ENCODE measurements around the gene MEAK7. TPM values are rescaled to one million over a fixed set of nuclear protein-coding genes. Genes with fewer than 3 reads are reported as not detected.

MEAK7 gene
- total RNA-seq, 1 donor from 2014 or later = 30.3 TPM

DNA sequence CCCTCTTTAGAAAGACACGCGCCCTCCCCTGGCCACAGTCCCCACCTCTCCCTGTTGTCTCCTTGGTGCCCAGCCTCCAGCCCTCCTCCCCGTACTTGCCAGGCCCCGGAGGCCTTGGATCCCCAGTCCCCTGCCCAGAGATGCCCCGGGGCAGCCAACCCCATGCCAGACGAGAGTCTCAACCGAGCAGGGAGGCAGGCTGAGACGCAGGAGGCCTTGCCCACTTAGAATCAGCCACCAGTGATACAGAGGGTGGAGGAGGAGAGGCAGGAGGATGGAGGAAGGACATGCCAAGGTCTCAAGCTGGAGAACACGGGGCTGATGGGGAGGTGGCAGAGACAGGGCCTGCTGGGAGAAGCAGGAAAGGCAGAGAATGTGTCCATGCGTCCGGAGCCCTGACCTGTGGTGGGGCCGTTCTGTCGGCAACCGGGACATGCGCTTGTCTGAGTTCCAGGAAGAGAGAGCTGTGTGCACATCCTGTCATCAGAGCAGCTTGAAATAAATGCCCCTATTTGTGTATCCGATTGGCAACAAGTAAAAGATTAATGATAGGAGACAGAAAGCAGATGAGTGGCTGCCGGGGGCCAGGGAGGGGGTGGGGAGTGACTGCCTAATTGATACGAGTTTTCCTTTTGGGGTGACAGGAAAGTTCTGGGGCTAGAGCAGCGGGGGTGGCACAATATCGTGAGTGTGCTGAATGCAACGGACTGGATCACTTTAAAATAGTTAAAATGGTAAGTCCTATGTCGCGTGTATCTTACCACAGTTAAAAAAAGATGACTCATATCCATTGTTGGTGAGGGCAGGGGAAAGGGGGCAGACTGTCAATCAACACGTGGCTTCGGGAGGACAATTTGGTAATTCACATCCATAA is 44.7 kb upstream of the MEAK7 start:
- Mint-ChIP-seq H3K27ac (peak overlapping the region; percentile 63), H3K4me1 (ENCODE audit: unreplicated experiment) (peaks cover 44% of the 10 kb centered on the region), H3K9me3 (no peaks in the 10 kb centered on the region), H3K36me3 (no peaks in the 10 kb centered on the region), H3K4me3 (peak overlapping the region; percentile 59), H3K27me3 (no peaks in the 10 kb centered on the region)
- DNase-seq (ENCODE audit: extremely low spot score, unreplicated experiment) = no peak
- TF ChIP-seq, protein P1, sequence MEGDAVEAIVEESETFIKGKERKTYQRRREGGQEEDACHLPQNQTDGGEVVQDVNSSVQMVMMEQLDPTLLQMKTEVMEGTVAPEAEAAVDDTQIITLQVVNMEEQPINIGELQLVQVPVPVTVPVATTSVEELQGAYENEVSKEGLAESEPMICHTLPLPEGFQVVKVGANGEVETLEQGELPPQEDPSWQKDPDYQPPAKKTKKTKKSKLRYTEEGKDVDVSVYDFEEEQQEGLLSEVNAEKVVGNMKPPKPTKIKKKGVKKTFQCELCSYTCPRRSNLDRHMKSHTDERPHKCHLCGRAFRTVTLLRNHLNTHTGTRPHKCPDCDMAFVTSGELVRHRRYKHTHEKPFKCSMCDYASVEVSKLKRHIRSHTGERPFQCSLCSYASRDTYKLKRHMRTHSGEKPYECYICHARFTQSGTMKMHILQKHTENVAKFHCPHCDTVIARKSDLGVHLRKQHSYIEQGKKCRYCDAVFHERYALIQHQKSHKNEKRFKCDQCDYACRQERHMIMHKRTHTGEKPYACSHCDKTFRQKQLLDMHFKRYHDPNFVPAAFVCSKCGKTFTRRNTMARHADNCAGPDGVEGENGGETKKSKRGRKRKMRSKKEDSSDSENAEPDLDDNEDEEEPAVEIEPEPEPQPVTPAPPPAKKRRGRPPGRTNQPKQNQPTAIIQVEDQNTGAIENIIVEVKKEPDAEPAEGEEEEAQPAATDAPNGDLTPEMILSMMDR (conservative IDR thresholded peaks at IDR 0.05) = no peak

DNA sequence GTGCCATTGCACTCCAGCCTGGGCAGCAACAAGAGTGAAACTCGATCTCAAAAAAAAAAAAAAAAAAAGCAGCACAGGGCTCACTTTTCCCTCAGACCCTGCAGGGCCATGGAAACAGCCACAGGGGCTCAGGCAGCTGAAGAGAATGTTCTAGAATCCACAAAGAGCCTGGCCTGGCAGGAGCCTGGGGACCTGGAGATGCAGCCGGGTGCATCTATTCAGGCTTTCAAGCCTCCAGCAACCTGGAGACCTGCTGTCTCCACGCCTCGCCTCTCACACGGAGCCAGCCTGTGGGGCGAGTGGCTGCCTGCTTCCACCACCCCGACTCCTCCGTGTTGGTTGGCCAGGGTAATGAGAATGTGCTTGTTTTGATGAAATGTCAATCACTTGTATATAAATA is 44.0 kb upstream of the MEAK7 start:
- no peaks in the 10 kb centered on the region for H3K27me3 Mint-ChIP-seq
- no peak for DNase-seq (ENCODE audit: extremely low spot score, unreplicated experiment)
- H3K27ac Mint-ChIP-seq = no peak overlapping the region
- no peak overlapping the region for H3K4me3 Mint-ChIP-seq
- no peaks in the 10 kb centered on the region for H3K36me3 Mint-ChIP-seq
- H3K4me1 Mint-ChIP-seq (ENCODE audit: unreplicated experiment) = peaks cover 50% of the 10 kb centered on the region
- TF ChIP-seq, protein P1 (conservative IDR thresholded peaks at IDR 0.05) = no peak
- no peaks in the 10 kb centered on the region for H3K9me3 Mint-ChIP-seq

DNA sequence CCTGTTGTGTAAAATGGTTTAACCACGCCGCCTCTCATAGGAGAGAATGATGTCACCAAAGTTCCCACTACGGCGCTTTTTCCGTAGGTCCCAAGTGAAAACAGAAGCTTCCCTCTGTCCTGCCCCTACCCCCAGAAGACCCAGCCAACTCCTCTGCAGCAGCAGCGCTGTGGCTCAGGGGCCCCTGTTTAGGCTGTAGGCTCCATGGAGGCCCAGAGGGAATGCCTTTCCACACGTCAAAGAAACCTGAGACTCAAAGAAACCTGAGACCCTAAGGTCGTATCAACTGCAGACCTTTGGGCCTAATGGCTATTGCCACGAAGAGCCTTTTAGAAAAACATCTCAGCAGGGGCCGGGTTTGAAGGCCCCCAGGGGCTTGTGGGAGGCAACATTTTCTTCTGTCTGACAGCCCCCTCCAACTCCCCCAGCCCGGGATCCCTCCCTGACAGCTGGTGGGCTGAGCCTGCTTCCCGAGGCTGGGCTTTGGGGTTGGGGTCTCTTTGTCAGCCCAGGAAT is 43.1 kb upstream of the MEAK7 start:
- no peaks in the 10 kb centered on the region for H3K9me3 Mint-ChIP-seq
- H3K27ac Mint-ChIP-seq = peak overlapping the region; percentile 40
- no peaks in the 10 kb centered on the region for H3K27me3 Mint-ChIP-seq
- DNase-seq (ENCODE audit: extremely low spot score, unreplicated experiment) = no peak
- H3K4me3 Mint-ChIP-seq = no peak overlapping the region
- peaks cover 54% of the 10 kb centered on the region for H3K4me1 Mint-ChIP-seq (ENCODE audit: unreplicated experiment)
- H3K36me3 Mint-ChIP-seq = no peaks in the 10 kb centered on the region
- TF ChIP-seq, protein P1 (conservative IDR thresholded peaks at IDR 0.05) = no peak

DNA sequence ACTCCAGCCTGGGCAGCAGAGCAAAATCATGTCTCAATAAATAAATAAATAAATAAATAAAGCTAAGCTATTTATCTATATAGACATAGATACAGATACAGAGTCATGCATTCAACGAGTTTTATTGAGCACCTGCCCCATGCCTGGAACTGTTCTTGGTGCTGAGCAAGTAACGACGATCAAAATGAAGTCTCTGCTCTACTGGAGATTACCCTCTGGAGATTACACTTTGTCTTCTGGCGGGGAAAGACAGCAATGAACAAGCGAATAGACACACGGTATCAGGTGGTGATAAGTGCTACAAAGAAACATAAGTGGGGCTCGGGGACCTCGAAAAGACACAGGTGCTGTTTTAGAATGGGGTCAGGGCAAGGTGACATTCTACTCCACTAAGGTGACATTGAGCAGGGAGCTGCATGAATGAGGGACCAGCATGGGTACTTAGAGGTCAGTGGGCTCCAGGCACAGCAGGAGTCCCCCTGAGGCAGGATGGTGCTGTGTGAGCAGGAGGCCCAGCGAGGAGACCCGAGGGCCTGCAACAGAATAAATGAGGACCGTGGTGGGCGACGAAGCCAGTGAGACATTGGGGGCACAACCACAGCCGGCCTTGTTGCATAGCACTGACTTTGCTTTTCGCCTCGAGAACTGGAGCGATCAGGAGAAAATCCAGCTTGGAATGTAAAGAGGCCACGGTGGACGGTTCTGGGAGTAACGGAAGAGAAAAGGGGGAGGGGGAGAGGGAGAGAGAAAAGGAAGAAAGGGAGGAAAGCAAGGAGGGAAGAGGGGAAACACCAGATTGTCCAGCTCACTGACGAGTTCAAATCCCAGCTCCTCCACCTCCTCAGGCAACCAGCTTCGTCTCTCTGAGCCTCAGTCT is 42.4 kb upstream of the MEAK7 start:
- no peaks in the 10 kb centered on the region for H3K9me3 Mint-ChIP-seq

DNA sequence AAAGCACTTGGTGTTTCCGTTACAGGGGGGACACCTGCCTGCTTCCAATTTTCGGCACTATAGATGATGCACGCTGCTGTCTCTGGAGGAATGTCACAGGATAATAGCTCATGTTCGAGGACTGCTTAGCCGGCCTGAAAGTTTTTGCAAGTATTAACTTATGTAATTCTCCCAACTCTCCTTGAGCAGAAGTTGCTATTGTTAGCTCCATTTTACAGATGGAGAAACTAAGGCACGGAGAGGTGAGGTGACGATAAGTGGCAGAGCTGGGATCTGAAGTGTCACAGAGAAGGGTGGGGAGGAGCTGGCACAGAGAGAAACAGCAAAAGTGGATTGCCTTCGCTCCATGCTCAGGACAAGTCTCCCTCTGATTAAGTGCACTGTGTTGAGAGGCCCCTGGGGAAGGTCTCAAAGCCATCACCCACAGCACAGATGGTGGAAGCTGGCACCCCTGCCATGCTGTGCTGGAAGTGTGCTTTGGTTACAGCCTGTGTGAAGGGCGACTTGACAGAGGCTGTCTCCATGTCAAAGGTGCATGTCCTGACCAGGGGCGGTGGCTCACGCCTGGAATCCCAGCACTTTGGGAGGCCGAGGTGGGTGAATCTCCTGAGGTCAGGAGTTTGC is 40.8 kb upstream of the MEAK7 start:
- peaks cover 50% of the 10 kb centered on the region for H3K4me1 Mint-ChIP-seq (ENCODE audit: unreplicated experiment)
- H3K27ac Mint-ChIP-seq = no peak overlapping the region

More for the DNA sequence above, 42.4 kb upstream of the MEAK7 start:
- TF ChIP-seq, protein P1 (conservative IDR thresholded peaks at IDR 0.05) = no peak
- Mint-ChIP-seq H3K36me3 (no peaks in the 10 kb centered on the region), H3K4me1 (ENCODE audit: unreplicated experiment) (peaks cover 55% of the 10 kb centered on the region), H3K27me3 (no peaks in the 10 kb centered on the region), H3K4me3 (peak overlapping the region; percentile 23), H3K27ac (peak overlapping the region; percentile 40)
- DNase-seq (ENCODE audit: extremely low spot score, unreplicated experiment) = no peak

More for the DNA sequence above, 40.8 kb upstream of the MEAK7 start:
- no peak overlapping the region for H3K4me3 Mint-ChIP-seq
- H3K36me3 Mint-ChIP-seq = no peaks in the 10 kb centered on the region
- TF ChIP-seq, protein P1 (conservative IDR thresholded peaks at IDR 0.05) = no peak
- no peaks in the 10 kb centered on the region for H3K27me3 Mint-ChIP-seq
- DNase-seq (ENCODE audit: extremely low spot score, unreplicated experiment) = no peak
- H3K9me3 Mint-ChIP-seq = no peaks in the 10 kb centered on the region
